B cell (primary cell): ENCODE data around the gene AKAP6. TPM values are rescaled to one million over a fixed set of nuclear protein-coding genes. Genes with fewer than 3 reads are reported as not detected.
A peak's percentile ranks its signal among the peaks of the same experiment; 100 is the strongest.

Experiments
- ATAC-seq: fragments of 200-7000 bp; cut with Tn5 transposase; one replicate; pipeline ENCODE4 v1.10.0; 2021; ENCODE audit warnings: low read depth, mild to moderate bottlenecking, moderate number of reproducible peaks, moderate library complexity
- CTCF ChIA-PET: fragments of 350-600 bp; sonication (Branson Sonifier 250); formaldehyde crosslinking; loops from one replicate; lab custom pipeline; 2021; ENCODE audit warnings: antibody characterized with exemption, inconsistent platforms; lab: Charles Lee
- POLR2A ChIA-PET: fragments of 350-600 bp; sonication (Branson Sonifier 250); formaldehyde crosslinking; loops from one replicate; lab custom pipeline; 2021; ENCODE audit warnings: antibody characterized with exemption; lab: Charles Lee
- DNase-seq: peaks from one replicate; pipeline ENCODE4 v3.0.0; 2013
- H2AFZ ChIP-seq: 2 replicates; pipeline ENCODE4 v1.6.1; 2012; ENCODE audit warnings: mild to moderate bottlenecking, low read depth, low read length; ENCODE audit not compliant: insufficient read depth, poor library complexity, severe bottlenecking
- H3K27ac ChIP-seq, 2 donors: 1 replicate in 1 of 2; 2 replicates in 1 of 2; pipeline ENCODE4 v1.5.1; 2012 to 2013; ENCODE audit warnings: low read length in 2 of 2, mild to moderate bottlenecking in 2 of 2, moderate library complexity in 1 of 2
- H3K27me3 ChIP-seq, 4 experiments: fragments of 200-600 bp in 1 of 4; sonication (generic) in 1 of 4; replicated peaks in 1 of 4; 1 replicate in 2 of 4; 2 replicates in 2 of 4; pipeline versions ENCODE4 v1.6.1 to v1.7.0; 2013 to 2016; ENCODE audit warnings: low read length in 3 of 4, mild to moderate bottlenecking in 2 of 4, mixed read lengths in 1 of 4, moderate library complexity in 1 of 4; ENCODE audit not compliant: insufficient read depth in 4 of 4, control insufficient read depth in 3 of 4; ENCODE audit errors: control extremely low read depth in 1 of 4
- H3K36me3 ChIP-seq, 2 experiments: replicated peaks in 1 of 2; 1 replicate in 1 of 2; 2 replicates in 1 of 2; pipeline versions ENCODE4 v1.6.1 to v1.7.1; 2013; ENCODE audit warnings: low read length in 1 of 2; ENCODE audit not compliant: insufficient read depth in 2 of 2, control insufficient read depth in 1 of 2; ENCODE audit errors: control extremely low read depth in 1 of 2, extremely low read depth in 1 of 2
- H3K4me1 ChIP-seq, 2 donors: fragments of 200-600 bp in 1 of 2; sonication (generic) in 1 of 2; 1 replicate in 1 of 2; 2 replicates in 1 of 2; pipeline versions ENCODE4 v1.5.1 to v1.6.1; 2013 to 2017; ENCODE audit warnings: low read length in 2 of 2; ENCODE audit not compliant: control insufficient read depth in 2 of 2, insufficient read depth in 2 of 2
- H3K4me2 ChIP-seq: replicated peaks from 2 replicates; pipeline ENCODE3; 2012; ENCODE audit warnings: mild to moderate bottlenecking, low read depth, low read length; ENCODE audit not compliant: poor library complexity, severe bottlenecking
- H3K4me3 ChIP-seq, 5 experiments: fragments of 200-600 bp in 1 of 5; sonication (generic) in 1 of 5; 1 replicate in 3 of 5; 2 replicates in 2 of 5; pipeline versions ENCODE4 v1.5.1 to v1.7.0; 2011 to 2016; ENCODE audit warnings: low read length in 4 of 5, mild to moderate bottlenecking in 4 of 5, low read depth in 2 of 5, control low read depth in 1 of 5, moderate library complexity in 1 of 5; ENCODE audit not compliant: insufficient read depth in 1 of 5; ENCODE audit errors: control extremely low read depth in 1 of 5, extremely low read depth in 1 of 5
- H3K79me2 ChIP-seq: fragments of 200-600 bp; sonication (generic); one replicate; pipeline ENCODE4 v1.6.0; 2016; ENCODE audit warnings: low read length; ENCODE audit not compliant: control insufficient read depth, insufficient read depth
- H3K9ac ChIP-seq: fragments of 200-600 bp; sonication (generic); 2 replicates; pipeline ENCODE4 v1.6.1; 2017; ENCODE audit warnings: mild to moderate bottlenecking, low read length, moderate library complexity
- H3K9me3 ChIP-seq, 3 donors: one replicate each; pipeline versions ENCODE4 v1.6.1 to v1.7.1; 2013; ENCODE audit warnings: low read length in 2 of 3; ENCODE audit not compliant: control insufficient read depth in 2 of 3, insufficient read depth in 1 of 3; ENCODE audit errors: control extremely low read depth in 1 of 3
- H4K20me1 ChIP-seq: 2 replicates; pipeline ENCODE4 v1.6.0; 2012; ENCODE audit warnings: mild to moderate bottlenecking, low read length; ENCODE audit not compliant: insufficient read depth, control insufficient read depth, poor library complexity, severe bottlenecking
- H3K27ac Mint-ChIP-seq: one replicate; pipeline ENCODE4 v1.8.0; 2021; ENCODE audit warnings: mixed read lengths
- H3K27me3 Mint-ChIP-seq: one replicate; pipeline ENCODE4 v1.8.0; 2021; ENCODE audit warnings: mixed read lengths
- H3K4me1 Mint-ChIP-seq: one replicate; pipeline ENCODE4 v1.8.0; 2021; ENCODE audit warnings: mixed read lengths
- H3K4me3 Mint-ChIP-seq: one replicate; pipeline ENCODE4 v1.8.0; 2021; ENCODE audit warnings: mixed read lengths
- H3K9me3 Mint-ChIP-seq: one replicate; pipeline ENCODE4 v1.8.0; 2022; ENCODE audit warnings: mixed read lengths; ENCODE audit not compliant: insufficient read depth
- CTCF ChIP-seq: fragments of 200-600 bp; IDR thresholded peaks from one replicate; pipeline ENCODE4 v1.8.0; 2022; ENCODE audit warnings: antibody characterized with exemption, mild to moderate bottlenecking
- EZH2 ChIP-seq: IDR thresholded peaks from 2 replicates; pipeline ENCODE4 v1.6.1; 2012; ENCODE audit warnings: borderline replicate concordance, low read depth, mild to moderate bottlenecking, moderate library complexity, low read length; ENCODE audit not compliant: insufficient read depth, poor library complexity, severe bottlenecking
- WGBS: methylation state at CpG from one replicate; pipeline ENCODE4 v1.1.5; 2013; ENCODE audit warnings: missing lambda C conversion rate; ENCODE audit not compliant: insufficient coverage; 5-methylcytosine and 5-hydroxymethylcytosine counted together
- intact Hi-C: fragments of 100-400 bp; cut with micrococcal nuclease; formaldehyde crosslinking; loops from one replicate; pipeline ENCODE4 v1.10.0; 2022
- polyA plus RNA-seq: library from polyadenylated mRNA; depleted of rRNA; stranded (reverse); fragments of >200 nt; gene quantifications from 2 replicates; pipeline ENCODE4 v1.2.3, GENCODE V29; 2012
- total RNA-seq, 2 donors: library from RNA; stranded (reverse); fragments of 120-200 nt in 1 of 2; gene quantifications; 1 replicate in 1 of 2; 2 replicates in 1 of 2; pipeline versions ENCODE4 v1.2.3 to v1.2.4, GENCODE V29; 2013 to 2022

Gene AKAP6
- total and polyA plus RNA-seq, 2 donors (not counting 1 experiment from before 2014, with no cell fraction given), result 1.4 to 2.8 TPM

- DNase-seq (peak; percentile 13), ATAC-seq (no peak)
- Histone ChIP-seq H3K27ac (no peak overlapping the region), H3K27me3 (no peaks in the 10 kb centered on the region), H2AFZ (peak overlapping the region; percentile 6), H3K36me3 (no peaks in the 10 kb centered on the region), H3K79me2 (no peaks in the 10 kb centered on the region), H3K4me2 (no peak overlapping the region), H3K9ac (no peak overlapping the region), H3K4me3 (no peak overlapping the region), H3K4me1 (peaks cover 3 to 10% of the 10 kb centered on the region in 2 donors), H4K20me1 (no peaks in the 10 kb centered on the region), H3K9me3 (no peaks in the 10 kb centered on the region)
- Mint-ChIP-seq H3K9me3 (no peaks in the 10 kb centered on the region), H3K27me3 (no peaks in the 10 kb centered on the region), H3K4me3 (peak overlapping the region; percentile 57), H3K4me1 (peaks cover 13% of the 10 kb centered on the region), H3K27ac (no peak overlapping the region)
- intact Hi-C loops, result no loop called here
- 89% methylated on average over 1 of the region's 1 CpG for WGBS
- ChIA-PET POLR2A (no interaction called here), CTCF (no interaction called here)
- TF ChIP-seq CTCF, result no peak
- no peak for TF ChIP-seq EZH2
Measured at GRCh38 chr14:32683679-32684078, 354.6 kb downstream of the AKAP6 start.

GRCh38 chr14:32688941-32689340 is 359.8 kb downstream of the AKAP6 start:
- POLR2A ChIA-PET, result no interaction called here
- H2AFZ ChIP-seq, result no peak overlapping the region
- 100% methylated on average over 1 of the region's 2 CpGs for WGBS
- H3K27ac ChIP-seq, result no peak overlapping the region
- ATAC-seq, result no peak
- H3K27me3 ChIP-seq, result no peaks in the 10 kb centered on the region
- no peaks in the 10 kb centered on the region for H3K36me3 ChIP-seq
- no peak for DNase-seq
- H3K27me3 Mint-ChIP-seq, result no peaks in the 10 kb centered on the region
- no peak overlapping the region for H3K9ac ChIP-seq
- H3K9me3 Mint-ChIP-seq, result no peaks in the 10 kb centered on the region
- H3K27ac Mint-ChIP-seq, result no peak overlapping the region
- H3K4me2 ChIP-seq, result no peak overlapping the region
- no peak overlapping the region for H3K4me3 ChIP-seq
- H4K20me1 ChIP-seq, result no peaks in the 10 kb centered on the region
- H3K4me1 ChIP-seq, result peaks cover 0 to 2% of the 10 kb centered on the region in 2 donors
- TF ChIP-seq CTCF, result no peak
- no peak for TF ChIP-seq EZH2
- CTCF ChIA-PET, result no interaction called here
- intact Hi-C loops, result no loop called here
- H3K4me1 Mint-ChIP-seq, result peaks cover 1% of the 10 kb centered on the region
- H3K79me2 ChIP-seq, result no peaks in the 10 kb centered on the region
- no peaks in the 10 kb centered on the region for H3K9me3 ChIP-seq
- no peak overlapping the region for H3K4me3 Mint-ChIP-seq
